Right ventricle myocardium superior (tissue), 1 donor: ENCODE measurements around the gene SLC49A4. TPM values are rescaled to one million over a fixed set of nuclear protein-coding genes. Genes with fewer than 3 reads are reported as not detected.

Source experiments
- ATAC-seq: fragments of 200-7000 bp; cut with Tn5 transposase; one replicate; pipeline ENCODE4 v1.9.1; 2020; ENCODE audit warnings: mild to moderate bottlenecking; ENCODE audit not compliant: poor library complexity
- DNase-seq: peaks from one replicate; pipeline ENCODE4 v3.0.0-alpha.2; 2020
- intact Hi-C: fragments of 100-400 bp; cut with DNase I; formaldehyde crosslinking; loops from one replicate; pipeline ENCODE4 v1.11.2; 2022
- total RNA-seq: library from RNA; stranded (reverse); fragmentation: NEBNext Ultra II Directional; extraction: Animal tissue kit (Norgen Biotek cat#: 25700); gene quantifications from one replicate; pipeline ENCODE4 v1.2.1, GENCODE V29; 2021
- donor health status: DM: no; HTN: yes; CAD: no; lungs with severe emphysema.

SLC49A4 gene
- total RNA-seq, 1 donor from 2014 or later, result 15.0 TPM

- intact Hi-C loops, result no loop called here
- no peak for ATAC-seq
- DNase-seq, result no peak
Measured at GRCh38 chr3:122892118-122892960, 97.5 kb downstream of the SLC49A4 start.

GRCh38 chr3:122893282-122893681, 98.4 kb downstream of the SLC49A4 start:
- DNase-seq (no peak), ATAC-seq (no peak)
- intact Hi-C loops, result no loop called here

DNA sequence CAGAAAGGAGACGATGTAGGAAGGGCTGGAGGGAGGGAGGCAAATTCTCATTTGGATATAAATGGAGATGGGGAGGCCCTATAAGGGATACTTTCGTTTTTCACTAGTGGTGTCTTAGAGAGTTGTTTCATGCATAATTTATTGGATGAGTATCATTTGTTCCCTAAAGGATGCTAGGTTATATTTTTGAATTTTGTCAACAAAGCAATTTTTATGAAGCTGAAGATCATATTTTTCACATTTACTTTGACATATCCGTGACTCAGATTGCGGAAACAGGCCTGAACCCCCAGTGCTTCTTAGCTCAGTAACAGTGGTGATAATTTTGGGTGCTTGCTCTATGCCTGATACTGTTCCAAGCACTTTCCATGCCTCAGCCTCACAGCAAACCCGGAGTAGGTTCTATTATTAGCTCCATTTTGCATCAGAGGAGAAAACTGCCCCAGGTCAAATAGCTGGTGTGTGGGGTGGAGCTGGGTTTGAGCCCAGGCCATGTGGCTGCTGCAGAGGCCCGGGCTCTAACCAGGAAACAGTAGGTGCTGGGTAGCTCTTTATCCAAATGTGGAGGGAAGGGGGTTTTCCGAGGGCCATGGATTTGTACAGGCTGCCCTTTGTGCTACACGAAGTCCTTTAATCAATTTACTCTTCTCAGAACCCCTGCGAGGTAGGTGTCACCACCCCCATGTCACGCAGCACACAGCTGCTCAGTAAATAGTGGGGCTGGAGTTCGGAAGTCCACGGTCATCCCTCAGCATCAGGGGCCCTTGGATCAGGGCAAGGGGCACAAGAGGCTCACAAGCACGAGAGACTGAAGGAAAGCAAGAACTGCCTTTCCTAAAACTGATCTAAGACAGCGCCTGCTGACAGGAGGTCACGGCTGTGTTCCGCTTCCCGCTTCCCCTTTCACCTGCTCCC, 99.1 kb downstream of the SLC49A4 start:
- peak; percentile 84 for ATAC-seq
- peak; percentile 51 for DNase-seq
- intact Hi-C loops, result no loop called here

GRCh38 chr3:122898298-122898697, 103.4 kb downstream of the SLC49A4 start:
- DNase-seq (no peak), ATAC-seq (peak; percentile 71)
- intact Hi-C loops, result no loop called here

DNA sequence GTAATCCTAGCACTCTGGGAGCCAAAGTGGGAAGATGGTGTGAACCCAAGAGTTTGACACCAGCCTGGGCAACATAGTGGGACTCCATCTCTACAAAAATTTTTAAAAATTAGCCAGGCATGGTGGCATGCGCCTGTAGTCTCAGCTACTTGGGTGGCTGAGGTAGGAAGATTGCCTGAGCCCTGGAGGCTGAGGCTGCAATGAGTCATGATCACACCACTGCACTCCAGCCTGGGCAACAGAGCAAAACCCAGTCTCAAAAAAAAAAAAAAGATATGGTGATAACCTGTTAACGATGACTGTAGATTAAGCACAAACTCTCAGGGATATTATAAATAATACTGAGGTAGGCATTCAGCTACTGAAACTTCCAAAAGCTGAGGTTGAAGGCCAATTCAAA, 107.5 kb downstream of the SLC49A4 start:
- intact Hi-C loops, result no loop called here
- ATAC-seq, result no peak

DNA sequence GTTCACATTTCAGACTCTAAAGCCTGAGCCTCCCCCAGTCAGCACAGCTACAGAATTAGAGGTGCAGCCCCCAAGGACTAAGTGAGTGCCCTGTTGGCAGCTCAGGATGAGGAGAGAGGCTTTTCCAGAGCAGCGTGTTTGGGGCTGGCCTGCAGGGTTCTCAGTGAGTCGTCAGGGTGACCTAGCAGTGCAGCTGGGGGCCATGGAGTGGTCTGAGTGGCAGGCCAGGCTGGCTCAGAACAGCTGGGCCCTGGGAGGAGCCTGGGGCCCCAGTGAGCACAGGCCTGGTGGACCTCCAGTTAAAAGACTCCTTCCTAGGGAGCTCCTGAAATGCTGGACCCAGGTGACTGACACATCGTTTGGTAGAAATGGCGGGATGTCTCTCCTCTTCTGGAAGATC, 108.3 kb downstream of the SLC49A4 start:
- DNase-seq, result no peak
- intact Hi-C loops, result no loop called here
- ATAC-seq, result no peak

More for the DNA sequence above, 107.5 kb downstream of the SLC49A4 start:
- DNase-seq, result no peak

DNA sequence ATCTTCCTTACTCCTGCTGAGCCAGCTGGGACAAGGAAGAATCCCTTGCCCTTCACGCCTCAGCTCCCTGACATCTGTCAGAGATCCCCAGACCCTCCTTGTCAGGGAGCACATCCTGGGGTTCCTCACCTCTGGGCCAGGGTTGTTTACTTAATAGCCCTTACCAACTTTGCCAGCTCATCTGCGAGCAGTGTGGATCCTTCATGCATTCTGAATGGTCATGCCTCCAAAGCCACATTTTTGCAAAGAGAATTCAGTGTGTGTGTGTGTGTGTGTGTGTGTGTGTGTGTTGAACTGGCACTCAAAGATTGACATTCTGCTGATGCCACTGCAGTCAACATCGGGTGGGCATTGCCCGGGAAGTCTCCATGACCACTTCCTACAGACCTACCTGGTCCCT, 112.6 kb downstream of the SLC49A4 start:
- DNase-seq (no peak), ATAC-seq (no peak)
- intact Hi-C loops, result no loop called here

DNA sequence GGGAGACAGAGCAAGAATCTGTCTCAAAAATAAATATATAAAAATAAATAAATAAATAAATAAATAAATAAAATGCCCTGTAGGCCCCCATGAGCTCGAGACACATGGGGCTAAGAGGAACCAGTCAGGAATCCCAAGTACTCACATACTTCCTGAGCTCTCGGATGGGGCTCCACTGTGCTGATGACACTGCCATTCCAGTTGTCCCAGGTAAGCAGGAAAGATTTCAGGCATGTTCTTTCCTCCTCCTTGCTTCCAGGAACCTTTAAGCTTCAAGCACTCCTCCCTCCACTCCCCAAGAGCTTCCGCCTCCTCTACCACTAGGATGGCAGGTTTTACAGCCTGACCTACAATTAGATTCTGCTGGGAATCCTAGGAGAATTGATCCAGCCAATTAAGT, 113.4 kb downstream of the SLC49A4 start:
- intact Hi-C loops, result no loop called here
- ATAC-seq (no peak), DNase-seq (no peak)

DNA sequence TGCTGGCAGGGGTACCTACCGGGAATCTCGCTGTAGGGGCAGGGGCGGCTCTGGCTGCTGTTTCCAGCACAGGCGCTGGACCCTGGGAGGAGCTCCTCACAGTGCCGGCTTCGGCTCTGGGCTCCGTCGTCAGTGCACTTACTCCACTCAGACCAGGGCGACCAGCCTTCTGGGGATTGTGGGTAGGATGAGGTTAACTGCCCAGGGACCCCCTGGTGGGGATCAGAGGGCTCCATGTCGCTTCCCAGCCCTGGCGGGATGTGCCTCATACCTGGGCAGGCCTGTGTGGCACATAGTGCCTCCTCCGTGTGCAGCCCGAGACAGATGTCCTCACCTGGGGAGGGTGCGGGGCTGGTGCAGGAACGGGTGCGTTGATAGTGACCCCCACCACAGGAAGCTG, 117.0 kb downstream of the SLC49A4 start:
- DNase-seq (no peak), ATAC-seq (no peak)
- intact Hi-C loops, result no loop called here

DNA sequence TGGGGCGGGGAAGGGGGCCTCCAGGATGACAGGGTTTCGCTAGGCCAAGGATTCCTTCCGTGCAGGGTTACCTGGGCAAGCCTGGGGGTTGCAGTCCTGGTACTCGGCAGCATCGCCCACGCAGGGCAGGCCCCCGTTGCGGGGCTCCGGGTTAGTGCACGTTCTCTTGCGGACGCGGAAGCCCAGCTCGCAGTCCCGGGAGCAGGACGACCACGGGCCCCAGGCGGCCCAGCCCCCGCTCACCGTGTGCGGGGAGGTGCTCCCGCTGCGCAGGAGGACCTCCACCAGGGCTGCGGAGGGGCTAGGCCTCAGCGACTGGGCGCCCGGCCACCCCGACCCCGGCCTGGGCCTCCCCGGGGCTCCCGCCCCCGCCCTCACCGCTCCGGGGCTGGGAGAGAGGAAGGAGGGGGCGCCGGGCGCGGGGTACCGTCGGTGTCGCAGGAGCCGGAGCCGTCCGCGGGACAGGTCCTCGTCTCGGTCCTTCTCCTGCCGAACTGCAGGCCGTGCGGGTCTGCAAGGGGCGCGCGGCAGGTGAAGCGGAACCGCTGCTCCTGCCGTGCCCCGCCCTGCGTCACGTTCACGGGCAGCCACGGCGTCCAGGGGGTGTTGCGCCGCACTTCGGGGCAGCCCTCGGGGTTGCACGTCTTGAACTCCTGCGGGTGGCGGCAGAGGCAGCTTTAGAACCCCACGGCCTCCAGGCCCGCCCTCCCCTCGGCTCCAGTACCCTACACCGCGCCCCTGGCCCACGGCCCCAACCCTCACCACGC, 118.1 kb downstream of the SLC49A4 start:
- no peak for DNase-seq
- intact Hi-C loops, result no loop called here
- no peak for ATAC-seq

- DNase-seq (no peak), ATAC-seq (no peak)
- intact Hi-C loops, result no loop called here
Measured at GRCh38 chr3:122913539-122914100, 118.8 kb downstream of the SLC49A4 start.

GRCh38 chr3:122915300-122916055, 120.6 kb downstream of the SLC49A4 start:
- intact Hi-C loops, result no loop called here
- DNase-seq (no peak), ATAC-seq (no peak)

DNA sequence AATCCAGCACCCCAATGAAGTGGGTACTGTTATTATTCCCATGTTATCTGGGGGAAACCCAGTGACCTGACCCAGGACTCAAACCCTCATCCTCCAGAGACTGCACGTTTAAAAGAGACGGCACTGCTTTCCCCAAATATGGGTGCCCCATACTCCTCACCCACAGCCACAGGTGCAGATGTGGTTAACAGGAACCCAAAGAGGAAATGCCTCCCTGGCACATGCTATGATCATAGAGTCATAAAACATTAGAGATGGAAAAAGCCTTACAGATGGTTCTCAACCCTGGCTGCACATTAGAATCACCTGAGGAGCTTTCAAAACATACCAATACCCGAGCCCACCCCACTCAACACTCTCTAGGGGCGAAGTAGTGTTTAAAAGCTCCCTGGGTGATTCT, 121.2 kb downstream of the SLC49A4 start:
- intact Hi-C loops, result no loop called here
- DNase-seq, result no peak
- no peak for ATAC-seq

DNA sequence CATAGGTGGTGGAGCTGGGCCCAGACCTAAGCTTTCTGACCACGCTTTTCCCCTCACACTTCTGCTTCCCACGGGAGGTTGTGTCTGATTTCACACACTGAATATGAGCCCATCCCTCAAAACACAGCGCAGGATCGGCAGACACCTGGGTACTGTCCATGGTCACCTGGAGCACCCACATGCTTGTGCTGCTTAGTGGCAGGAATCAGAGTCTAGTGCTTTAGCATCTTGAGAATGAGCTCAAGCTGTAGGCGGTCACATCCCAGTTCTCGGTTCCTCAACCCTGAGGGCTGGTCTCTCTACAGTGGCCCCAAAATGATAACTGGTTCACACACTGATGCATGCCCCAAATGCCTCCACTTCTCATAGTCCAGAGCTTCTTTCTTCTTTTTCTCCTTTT, 121.7 kb downstream of the SLC49A4 start:
- intact Hi-C loops, result no loop called here
- ATAC-seq (no peak), DNase-seq (no peak)

DNA sequence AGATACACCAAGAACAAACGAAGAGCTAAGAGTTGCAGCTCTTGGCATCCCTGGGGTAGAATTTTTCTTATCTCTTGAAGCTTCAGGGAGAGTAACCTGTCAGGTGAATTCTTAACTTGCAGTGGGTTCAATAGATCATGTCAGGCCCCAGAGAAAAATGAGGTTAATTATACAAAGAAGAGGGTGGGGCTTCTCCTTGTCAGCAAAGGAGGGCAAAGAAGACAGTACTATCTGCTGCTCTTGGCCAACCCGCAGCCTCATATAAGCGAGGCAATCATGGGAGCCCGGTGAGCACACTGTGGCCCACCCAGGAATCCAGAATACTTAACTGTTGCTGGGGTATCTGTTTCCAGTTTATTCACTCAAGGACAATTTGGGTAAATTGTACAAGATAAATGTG, 122.5 kb downstream of the SLC49A4 start:
- DNase-seq (no peak), ATAC-seq (no peak)
- intact Hi-C loops, result no loop called here

DNA sequence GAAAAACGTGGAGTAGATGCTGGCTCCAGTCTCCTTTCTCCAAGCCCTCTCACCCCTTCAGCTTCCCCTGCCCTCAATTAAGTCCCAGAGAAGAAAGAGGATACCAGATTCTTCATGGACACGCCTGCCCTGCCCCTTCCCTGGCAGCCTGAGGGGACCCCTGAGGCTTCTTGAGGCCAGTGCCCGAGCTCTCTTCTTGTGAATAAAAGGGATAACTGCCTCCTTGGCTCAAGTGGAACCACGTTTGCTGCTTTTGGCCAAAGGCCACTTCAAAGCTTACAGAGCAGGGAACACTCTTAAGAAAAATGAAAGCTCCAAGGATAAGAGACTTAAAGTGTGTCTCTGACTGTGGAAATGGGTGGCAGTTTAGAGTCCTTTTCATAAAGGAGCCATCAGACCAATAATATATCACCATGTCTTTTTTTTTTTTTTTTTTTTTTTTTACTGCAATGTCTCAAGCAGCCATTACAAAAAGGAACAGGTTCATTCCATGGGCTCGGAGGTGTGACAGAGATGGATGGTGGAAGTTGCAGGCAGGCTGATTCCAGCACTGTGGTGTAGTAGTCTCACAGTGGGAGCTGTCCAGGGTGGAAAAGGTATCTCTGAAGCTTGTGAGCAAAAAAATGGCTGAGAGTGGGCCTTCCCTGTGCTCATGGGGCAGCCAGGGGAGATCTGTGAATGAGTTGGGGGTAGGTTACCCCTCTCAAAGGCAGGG, 123.9 kb downstream of the SLC49A4 start:
- DNase-seq (no peak), ATAC-seq (no peak)
- intact Hi-C loops, result no loop called here

DNA sequence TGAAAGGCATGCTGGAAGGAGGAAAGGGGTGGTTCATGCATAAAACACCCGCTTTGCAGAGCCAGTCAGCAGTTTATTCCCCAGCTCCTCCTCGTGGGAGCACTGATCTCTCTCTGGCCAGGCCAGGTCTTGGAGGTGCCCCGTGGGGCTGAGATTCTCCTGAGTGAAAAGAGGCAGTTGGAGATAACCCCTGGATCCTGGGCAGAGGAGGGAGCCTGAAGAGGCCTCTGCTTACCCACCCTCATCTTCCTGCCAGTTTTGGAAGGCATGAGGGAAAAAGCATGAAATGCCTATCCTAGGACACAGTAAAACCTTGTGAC, 124.4 kb downstream of the SLC49A4 start:
- ATAC-seq (no peak), DNase-seq (no peak)
- intact Hi-C loops, result no loop called here

DNA sequence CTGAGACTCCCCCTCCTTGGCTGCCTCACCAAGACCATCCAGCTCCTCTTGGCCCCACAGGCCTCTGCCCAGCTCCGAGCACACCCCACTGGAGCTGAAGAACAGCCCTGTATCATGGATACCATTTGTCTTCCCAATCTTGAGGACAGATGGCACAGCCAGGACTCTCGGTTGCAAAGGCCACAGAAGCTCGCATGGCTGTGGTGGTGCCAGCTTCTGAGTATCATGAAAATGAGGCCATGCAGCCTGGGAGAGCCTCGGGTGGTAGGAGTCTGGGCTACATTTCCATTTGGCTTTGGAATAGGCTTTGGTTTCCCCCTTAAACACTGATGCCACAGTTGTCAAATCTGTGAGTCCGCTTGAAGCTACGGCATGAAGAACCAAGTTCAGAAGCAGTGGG, 126.1 kb downstream of the SLC49A4 start:
- ATAC-seq (no peak), DNase-seq (no peak)
- intact Hi-C loops, result no loop called here
